ENCODE data around the gene SUPT3H.
"Not testable (repeated sequence)": the region's sequence is repeated elsewhere in the genome, so short reads cannot be mapped to it uniquely, and the experiment has no call there.

SUPT3H gene

GRCh38 chr6:45169815-45170214 lies 207.9 kb downstream of the SUPT3H start:
- DNase-seq = no peak

- DNase-seq = no peak
Observed at GRCh38 chr6:45163952-45164766, 213.6 kb downstream of the SUPT3H start.

GRCh38 chr6:45160305-45160704 lies 217.4 kb downstream of the SUPT3H start:
- DNase-seq = no peak

- DNase-seq = no peak
Observed at GRCh38 chr6:45156075-45156474, 221.7 kb downstream of the SUPT3H start.

- DNase-seq = no peak
Observed at GRCh38 chr6:45155341-45155894, 222.3 kb downstream of the SUPT3H start.

GRCh38 chr6:45154679-45155078 lies 223.1 kb downstream of the SUPT3H start:
- no peak for DNase-seq

GRCh38 chr6:45148711-45149341 lies 228.9 kb downstream of the SUPT3H start:
- no peak for DNase-seq

- no peak for DNase-seq
Observed at GRCh38 chr6:45148278-45148677, 229.5 kb downstream of the SUPT3H start.

- not testable (repeated sequence) for DNase-seq
Observed at GRCh38 chr6:45145658-45146057, 232.1 kb downstream of the SUPT3H start.

- DNase-seq = no peak
Observed at GRCh38 chr6:45138765-45139164, 239.0 kb downstream of the SUPT3H start.

- no peak for DNase-seq
Observed at GRCh38 chr6:45136495-45136894, 241.2 kb downstream of the SUPT3H start.

GRCh38 chr6:45132658-45133294 lies 245.0 kb downstream of the SUPT3H start:
- DNase-seq = no peak

GRCh38 chr6:45132059-45132458 lies 245.7 kb downstream of the SUPT3H start:
- DNase-seq = no peak

GRCh38 chr6:45129051-45129450 lies 248.7 kb downstream of the SUPT3H start:
- no peak for DNase-seq

- DNase-seq = no peak
Observed at GRCh38 chr6:45127185-45127584, 250.5 kb downstream of the SUPT3H start.

GRCh38 chr6:45126033-45126432 lies 251.7 kb downstream of the SUPT3H start:
- DNase-seq = no peak

GRCh38 chr6:45123023-45123422 lies 254.7 kb downstream of the SUPT3H start:
- no peak for DNase-seq

- no peak for DNase-seq
Observed at GRCh38 chr6:45118754-45119153, 259.0 kb downstream of the SUPT3H start.

GRCh38 chr6:45116714-45117410 lies 260.9 kb downstream of the SUPT3H start:
- no peak for DNase-seq

GRCh38 chr6:45115696-45116095 lies 262.0 kb downstream of the SUPT3H start:
- no peak for DNase-seq

- DNase-seq = no peak
Observed at GRCh38 chr6:45112711-45113110, 265.0 kb downstream of the SUPT3H start.

GRCh38 chr6:45109551-45109950 lies 268.2 kb downstream of the SUPT3H start:
- no peak for DNase-seq
